ENCODE results near the gene DSCAML1. TPM values are rescaled to one million over a fixed set of nuclear protein-coding genes. Genes with fewer than 3 reads are reported as not detected.

Gene DSCAML1
- total and polyA plus RNA-seq, 2 of the 8 experiments (the other 6 are each of a cell fraction or from before 2014, with no cell fraction given), result 0.19 to 0.24 TPM

- H3K79me2 ChIP-seq (ENCODE audit: control insufficient read depth in 1 of 2, insufficient read depth in 2 of 2, low read length in 2 of 2), result no peaks in the 10 kb centered on the region
- CTCF ChIA-PET (ENCODE audit: partially characterized antibody), result interaction anchor here (0.8 to 2.8 kb wide), 6 partner anchors 18 to 153 kb away, joined by 3 to 17 read pairs (median 3); no protein-coding TSS in a partner anchor
- H3K4me2 ChIP-seq (ENCODE audit: insufficient read depth in 1 of 2, low read depth in 2 of 2, low read length in 2 of 2), result no peak overlapping the region
- H3K18ac ChIP-seq (ENCODE audit: extremely low read depth, low read length), result no peak overlapping the region
- H3K27me3 ChIP-seq (replicated peaks in 1 of 4; ENCODE audit: control insufficient read depth in 3 of 4, extremely low read depth in 1 of 4, insufficient read depth in 3 of 4, low read length in 3 of 4), result no peaks in the 10 kb centered on the region
- H4K91ac ChIP-seq (replicated peaks; ENCODE audit: insufficient read length, low read length), result no peak overlapping the region
- no peak for DNase-seq (ENCODE audit: low read depth in 1 of 2, low spot score in 2 of 2)
- no peak overlapping the region for H3K14ac ChIP-seq (ENCODE audit: insufficient read length)
- H4K8ac ChIP-seq (ENCODE audit: extremely low read depth, insufficient read depth, low read length), result no peak overlapping the region
- no peaks in the 10 kb centered on the region for H3K36me3 ChIP-seq (ENCODE audit: control insufficient read depth in 2 of 4, insufficient read depth in 4 of 4, low read length in 3 of 4)
- H3K4me3 ChIP-seq (ENCODE audit: extremely low read depth in 1 of 4, insufficient read depth in 2 of 4, low read depth in 3 of 4, low read length in 4 of 4), result no peak overlapping the region
- H3K27ac ChIP-seq (ENCODE audit: low read depth, low read length), result no peak overlapping the region
- H3K23me2 ChIP-seq (ENCODE audit: low read depth, low read length), result no peaks in the 10 kb centered on the region
- H2BK5ac ChIP-seq (ENCODE audit: low read depth, low read length), result no peak overlapping the region
- H3K9me3 ChIP-seq (ENCODE audit: insufficient read depth in 2 of 2, low read depth in 1 of 2, low read length in 1 of 2), result no peaks in the 10 kb centered on the region
- peak overlapping the region; percentile 40; the same call in 1 of the 2 replicates for H2BK15ac ChIP-seq (ENCODE audit: low read length)
- H2AK5ac ChIP-seq (ENCODE audit: low read depth, low read length), result no peak overlapping the region
- no peak overlapping the region for H2AFZ ChIP-seq (ENCODE audit: low read length)
- H2BK12ac ChIP-seq (ENCODE audit: low read depth, low read length), result no peak overlapping the region
- POLR2A ChIA-PET (ENCODE audit: partially characterized antibody), result no interaction called here
- H3K23ac ChIP-seq (ENCODE audit: insufficient read length), result no peak overlapping the region
- no peak overlapping the region for H2BK120ac ChIP-seq (replicated peaks; ENCODE audit: low read depth, low read length)
- WGBS, 2 experiments (ENCODE audit: extremely low coverage in 1 of 2, insufficient coverage in 1 of 2, insufficient read length in 1 of 2, insufficient replicate concordance in 2 of 2, low coverage in 1 of 2, low lambda C conversion rate in 2 of 2, missing lambda C conversion rate in 1 of 2), result 96% methylated on average over 2 of the region's 2 CpGs; no CpG with 5 or more reads in 1 of the 2 experiments
- no peak overlapping the region for H3K9ac ChIP-seq (replicated peaks in 1 of 4; ENCODE audit: extremely low read depth in 1 of 4, low read depth in 3 of 4, low read length in 3 of 4)
- no peak overlapping the region for H4K5ac ChIP-seq (ENCODE audit: insufficient read length, low read depth, low read length)
- H3K79me1 ChIP-seq (ENCODE audit: low read depth, low read length), result no peaks in the 10 kb centered on the region; the same call in 1 of the 2 replicates
- no peak for FAIRE-seq
- no peaks in the 10 kb centered on the region for H4K20me1 ChIP-seq (replicated peaks in 1 of 2; ENCODE audit: control insufficient read depth in 1 of 2, insufficient read depth in 2 of 2, low read length in 2 of 2)
- H3K56ac ChIP-seq (replicated peaks; ENCODE audit: insufficient read length, low read depth, low read length), result no peak overlapping the region
- no peak overlapping the region for H2BK20ac ChIP-seq (ENCODE audit: low read length)
- H3K4me1 ChIP-seq (replicated peaks in 1 of 4; ENCODE audit: control insufficient read depth in 3 of 4, insufficient read depth in 4 of 4, low read length in 3 of 4), result peaks cover 8 to 21% (median 10%) of the 10 kb centered on the region in 4 experiments
- H3K4ac ChIP-seq (replicated peaks; ENCODE audit: insufficient read length, low read depth, low read length), result no peak overlapping the region
- TF ChIP-seq PHF8 (conservative IDR thresholded peaks at IDR 0.05; ENCODE audit: low read depth, low read length), result no peak
- TF ChIP-seq CEBPB (IDR thresholded peaks at IDR 0.05; ENCODE audit: low read depth, low read length), result no peak
- TF ChIP-seq CBX8 (IDR thresholded peaks at IDR 0.05; ENCODE audit: borderline replicate concordance, low read depth, low read length), result no peak
- TF ChIP-seq SUZ12 (IDR thresholded peaks at IDR 0.05; ENCODE audit: low read length), result no peak
- TF ChIP-seq E2F6 (IDR thresholded peaks at IDR 0.05), result no peak
- TF ChIP-seq KDM4A (IDR thresholded peaks at IDR 0.05; ENCODE audit: low read depth, low read length, severe bottlenecking), result no peak
- TF ChIP-seq POLR2A (IDR thresholded peaks at IDR 0.05; ENCODE audit: control extremely low read depth in 1 of 2, low read depth in 2 of 2, low read length in 2 of 2), result no peak
- TF ChIP-seq FOSL1 (IDR thresholded peaks at IDR 0.05; ENCODE audit: insufficient read depth, low read depth, low read length), result no peak
- TF ChIP-seq RBBP5 (IDR thresholded peaks at IDR 0.05; ENCODE audit: borderline replicate concordance, low read depth, low read length), result no peak
- no peak for TF ChIP-seq KDM1A (IDR thresholded peaks at IDR 0.05; ENCODE audit: borderline replicate concordance, low read length)
- no peak for TF ChIP-seq CBX5 (IDR thresholded peaks at IDR 0.05; ENCODE audit: low read depth, low read length)
- no peak for TF ChIP-seq YY1 (IDR thresholded peaks at IDR 0.05; ENCODE audit: low read depth, low read length)
- TF ChIP-seq MAX (IDR thresholded peaks at IDR 0.05), result no peak
- no peak for TF ChIP-seq CTBP2 (IDR thresholded peaks at IDR 0.05; ENCODE audit: borderline replicate concordance, insufficient read depth, insufficient read length, low read length)
Measured at GRCh38 chr11:117579161-117579560, 217.9 kb downstream of the DSCAML1 start.

All from H1 (cell line).